Inferior parietal cortex (tissue), 1 donor: ENCODE measurements around the gene PAIP2.

Experiments
- DNase-seq: peaks from one replicate; pipeline ENCODE4 v3.0.0-alpha.2; 2016; ENCODE audit errors: extremely low spot score

PAIP2 gene

DNA sequence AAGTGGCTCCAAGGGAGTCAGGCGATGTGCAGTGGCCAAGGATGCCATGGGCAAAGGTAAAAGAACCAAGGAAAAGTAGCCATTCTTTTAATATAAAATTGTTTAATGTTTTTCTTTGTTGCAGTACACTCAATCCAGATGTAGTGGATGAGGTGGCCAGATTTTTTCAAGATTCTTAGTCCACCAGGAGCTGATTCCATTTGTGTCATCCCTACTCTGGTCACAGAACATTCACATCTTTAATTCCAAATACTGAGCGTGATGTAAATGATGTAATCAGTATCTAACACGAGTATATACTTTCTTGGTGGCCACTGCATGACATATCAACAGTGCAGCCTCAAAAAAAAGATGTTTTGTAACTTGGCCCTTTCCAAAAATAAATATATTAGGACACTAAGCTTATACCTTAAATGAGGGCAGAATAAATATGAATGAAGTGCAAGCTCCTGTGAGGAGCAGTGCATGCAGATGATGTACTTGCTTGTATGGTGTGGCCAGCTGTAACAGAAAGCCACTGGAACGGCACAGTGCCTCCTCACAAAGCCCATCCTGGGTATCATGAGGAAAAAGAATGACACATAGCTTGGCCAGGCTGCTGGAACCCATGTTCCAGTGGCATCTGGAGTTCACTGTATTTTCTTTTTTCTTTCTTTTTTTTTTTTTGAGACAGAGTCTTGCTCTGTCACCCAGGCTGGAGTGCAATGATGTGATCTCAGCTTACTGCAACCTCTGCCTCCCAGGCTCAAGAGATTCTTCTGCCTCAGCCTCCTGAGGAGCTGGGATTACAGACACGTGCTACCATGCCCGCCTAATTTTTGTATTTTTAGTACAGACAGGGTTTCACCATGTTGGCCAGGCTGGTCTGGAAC lies 68.7 kb downstream of the PAIP2 start:
- no peak for DNase-seq

- peak; percentile 61 for DNase-seq
Observed at GRCh38 chr5:139410993-139411828, 69.6 kb downstream of the PAIP2 start.

DNA sequence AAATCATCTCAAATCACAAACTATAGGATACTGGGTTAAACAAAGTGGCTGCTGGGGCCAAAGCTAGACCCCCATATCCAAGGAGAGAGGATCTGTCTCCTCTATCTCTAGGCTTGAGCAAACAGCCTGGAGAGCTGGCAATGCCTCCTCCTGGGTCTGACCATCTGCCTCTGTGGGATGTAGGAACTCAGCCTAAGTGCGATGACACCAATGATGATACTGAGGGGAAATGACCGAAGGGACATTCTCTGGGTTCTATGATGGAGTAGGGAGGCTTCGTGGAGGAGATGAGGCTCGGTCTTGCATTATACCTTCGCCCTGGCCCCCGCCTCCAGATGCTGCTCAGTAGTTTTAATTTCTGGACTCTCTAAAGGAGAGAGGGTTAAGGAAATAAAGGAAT lies 71.5 kb downstream of the PAIP2 start:
- no peak for DNase-seq

- DNase-seq, result peak; percentile 20
Observed at GRCh38 chr5:139413963-139414362, 72.3 kb downstream of the PAIP2 start.

- DNase-seq, result peak; percentile 39
Observed at GRCh38 chr5:139414581-139415130, 73.0 kb downstream of the PAIP2 start.

DNA sequence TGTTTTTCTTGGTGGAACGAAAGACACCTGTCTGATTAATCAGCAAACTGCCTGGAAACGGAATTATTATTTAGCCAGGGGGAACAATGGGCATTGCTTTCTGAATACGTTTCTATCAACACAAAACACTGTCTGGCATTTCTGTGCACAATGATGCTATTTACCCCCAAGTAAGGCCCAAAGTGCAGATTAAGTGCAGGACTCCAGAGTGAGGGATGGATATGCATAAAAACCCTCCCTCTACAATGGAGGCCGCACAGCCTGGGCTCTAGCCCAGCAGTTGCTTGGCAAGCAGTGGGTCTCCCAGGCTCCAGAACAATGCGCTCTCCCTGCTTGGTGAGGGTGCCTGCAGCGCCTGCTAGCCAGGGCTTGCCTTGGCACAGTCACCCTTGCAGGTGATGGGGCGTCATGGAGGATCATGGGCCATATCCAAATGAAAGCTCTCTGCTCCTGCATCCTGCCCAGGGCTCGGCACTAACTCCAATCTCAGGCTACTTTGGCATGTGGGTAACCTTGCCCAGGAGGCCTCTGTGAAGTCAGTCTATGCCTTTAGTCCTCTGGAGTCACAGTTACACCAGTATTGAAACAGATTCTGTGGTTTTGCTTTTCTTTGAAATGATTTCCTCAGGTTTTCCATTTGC lies 73.7 kb downstream of the PAIP2 start:
- peak; percentile 77 for DNase-seq

GRCh38 chr5:139415869-139416268 lies 74.2 kb downstream of the PAIP2 start:
- no peak for DNase-seq

- DNase-seq, result no peak
Observed at GRCh38 chr5:139416651-139417050, 75.0 kb downstream of the PAIP2 start.

- DNase-seq, result peak; percentile 61
Observed at GRCh38 chr5:139417214-139417613, 75.6 kb downstream of the PAIP2 start.

DNA sequence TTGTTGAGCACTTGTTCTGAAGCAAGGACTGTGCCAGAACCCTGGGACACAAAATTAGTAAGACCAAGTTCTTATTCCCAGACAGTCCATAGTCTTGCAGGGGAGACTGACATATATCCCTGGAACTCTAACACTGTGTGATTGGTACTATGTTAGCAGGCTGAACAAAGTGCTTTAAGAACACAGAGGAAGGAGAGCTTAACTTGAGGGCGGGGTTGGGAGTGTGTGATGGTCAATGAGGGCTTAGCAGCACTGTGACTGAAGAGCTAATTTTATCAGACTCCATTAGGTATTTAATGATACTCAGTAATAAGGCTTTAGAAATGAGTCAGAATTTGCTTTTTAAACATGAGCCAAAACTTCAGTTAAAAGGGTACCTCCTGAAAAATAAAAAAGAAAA lies 77.1 kb downstream of the PAIP2 start:
- DNase-seq, result no peak
